ENCODE data around the gene PHTF2. TPM values are rescaled to one million over a fixed set of nuclear protein-coding genes. Genes with fewer than 3 reads are reported as not detected.
"Not testable (repeated sequence)": the region's sequence is repeated elsewhere in the genome, so short reads cannot be mapped to it uniquely, and the experiment has no call there.

Gene PHTF2
- polyA plus RNA-seq (ENCODE audit: insufficient read depth in 1 of 5, insufficient read length in 5 of 5, low replicate concordance in 1 of 5), result 10 to 100 TPM; 16.9 to 42.3 (median 34.4) TPM
- long read RNA-seq, donor 1, full-length matches to known transcripts, result 2 of 2 reads
- long read RNA-seq, donor 1, partial matches to known transcripts, result 0 of 2 reads
- long read RNA-seq, donor 1, other reads (novel, unspliced or antisense), result 0 of 2 reads
- long read RNA-seq, donor 2, full-length matches to known transcripts, result 3 of 3 reads
- long read RNA-seq, donor 2, partial matches to known transcripts, result 0 of 3 reads
- long read RNA-seq, donor 2, other reads (novel, unspliced or antisense), result 0 of 3 reads
- long read RNA-seq, donor 3, full-length matches to known transcripts, result 1 of 1 reads
- long read RNA-seq, donor 3, partial matches to known transcripts, result 0 of 1 reads
- long read RNA-seq, donor 3, other reads (novel, unspliced or antisense), result 0 of 1 reads
- long read RNA-seq, donor 4, full-length matches to known transcripts, result 1 of 1 reads
- long read RNA-seq, donor 4, partial matches to known transcripts, result 0 of 1 reads
- long read RNA-seq, donor 4, other reads (novel, unspliced or antisense), result 0 of 1 reads
- long read RNA-seq, donor 5, full-length matches to known transcripts, result 3 of 3 reads
- long read RNA-seq, donor 5, partial matches to known transcripts, result 0 of 3 reads
- long read RNA-seq, donor 5, other reads (novel, unspliced or antisense), result 0 of 3 reads
- long read RNA-seq, donor 6, partial matches to known transcripts, result 0 of 4 reads
- long read RNA-seq, donor 6, other reads (novel, unspliced or antisense), result 0 of 4 reads
- long read RNA-seq, donor 7, partial matches to known transcripts, result 0 of 1 reads
- long read RNA-seq, donor 7, other reads (novel, unspliced or antisense), result 0 of 1 reads
- long read RNA-seq, donor 8, partial matches to known transcripts, result 0 of 2 reads
- long read RNA-seq, donor 8, other reads (novel, unspliced or antisense), result 0 of 2 reads

- peak; percentile 98 to 99 for DNase-seq
Observed at GRCh38 chr7:77798394-77799077, at the start of gene PHTF2, which contains the start of gene TMEM60. Gene PHTF2 (plus strand): TSS chr7:77798773. Gene TMEM60 (minus strand): TSS chr7:77798434. CDS start chr7:77794373, 4,061 bp downstream.

GRCh38 chr7:77752016-77752415 is 46.6 kb upstream of the PHTF2 start:
- no peak for DNase-seq

GRCh38 chr7:77753173-77753572 is 45.4 kb upstream of the PHTF2 start:
- no peak for DNase-seq

- DNase-seq, result no peak
Observed at GRCh38 chr7:77757589-77757988, 41.0 kb upstream of the PHTF2 start.

GRCh38 chr7:77759294-77759889 is 39.2 kb upstream of the PHTF2 start:
- DNase-seq, result peak; percentile 42 to 53

- no peak for DNase-seq
Observed at GRCh38 chr7:77760809-77761453, 37.6 kb upstream of the PHTF2 start.

GRCh38 chr7:77765481-77765880 is 33.1 kb upstream of the PHTF2 start:
- no peak for DNase-seq

GRCh38 chr7:77765906-77766800 is 32.4 kb upstream of the PHTF2 start:
- no peak for DNase-seq

- no peak for DNase-seq
Observed at GRCh38 chr7:77766801-77767605, 31.6 kb upstream of the PHTF2 start.

- no peak for DNase-seq
Observed at GRCh38 chr7:77770316-77770715, 28.3 kb upstream of the PHTF2 start.

- DNase-seq, result no peak
Observed at GRCh38 chr7:77771901-77772300, 26.7 kb upstream of the PHTF2 start.

- no peak for DNase-seq
Observed at GRCh38 chr7:77778535-77778934, 20.0 kb upstream of the PHTF2 start.

- no peak for DNase-seq
Observed at GRCh38 chr7:77782383-77782782, 16.2 kb upstream of the PHTF2 start.

- no peak for DNase-seq
Observed at GRCh38 chr7:77783111-77783510, 15.5 kb upstream of the PHTF2 start.

GRCh38 chr7:77783545-77783944 is 15.0 kb upstream of the PHTF2 start:
- DNase-seq, result no peak

GRCh38 chr7:77784426-77784825 is 14.1 kb upstream of the PHTF2 start:
- DNase-seq, result not testable (repeated sequence)

- DNase-seq, result no peak
Observed at GRCh38 chr7:77786018-77786417, 12.6 kb upstream of the PHTF2 start.

- no peak for DNase-seq
Observed at GRCh38 chr7:77786741-77787140, 11.8 kb upstream of the PHTF2 start.

GRCh38 chr7:77788327-77788902 is 10.2 kb upstream of the PHTF2 start:
- DNase-seq, result no peak

All from right lung (tissue), 10 donors.